ENCODE results near the gene HRH1.
"Not testable (repeated sequence)": the region's sequence is repeated elsewhere in the genome, so short reads cannot be mapped to it uniquely, and the experiment has no call there.

DNA sequence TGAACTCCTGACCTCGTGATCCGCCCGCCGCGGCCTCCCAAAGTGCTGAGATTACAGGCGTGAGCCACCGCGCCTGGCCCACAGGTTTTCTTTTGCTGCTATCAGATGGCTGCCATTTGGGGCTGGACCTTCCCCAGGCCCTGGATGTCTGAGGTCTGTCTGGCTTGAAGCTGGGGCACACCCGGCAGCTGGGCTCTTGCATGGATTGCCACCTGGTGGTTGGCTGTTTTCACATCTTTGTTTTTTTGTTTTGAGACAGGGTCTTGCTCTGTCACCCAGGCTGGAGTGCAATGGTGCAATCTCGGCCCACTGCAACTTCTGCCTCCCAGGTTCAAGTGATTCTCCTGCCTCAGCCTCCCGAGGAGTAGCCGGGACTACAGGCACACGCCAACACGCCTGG, 51.6 kb downstream of the HRH1 start:
- not testable (repeated sequence) for TF ChIP-seq POLR2A (IDR thresholded peaks at IDR 0.05; ENCODE audit: low read length); GATA1 (IDR thresholded peaks at IDR 0.05; ENCODE audit: low read depth, low read length)

Measured in erythroblast (primary cell).